ENCODE data around the gene BCKDHB.

DNA sequence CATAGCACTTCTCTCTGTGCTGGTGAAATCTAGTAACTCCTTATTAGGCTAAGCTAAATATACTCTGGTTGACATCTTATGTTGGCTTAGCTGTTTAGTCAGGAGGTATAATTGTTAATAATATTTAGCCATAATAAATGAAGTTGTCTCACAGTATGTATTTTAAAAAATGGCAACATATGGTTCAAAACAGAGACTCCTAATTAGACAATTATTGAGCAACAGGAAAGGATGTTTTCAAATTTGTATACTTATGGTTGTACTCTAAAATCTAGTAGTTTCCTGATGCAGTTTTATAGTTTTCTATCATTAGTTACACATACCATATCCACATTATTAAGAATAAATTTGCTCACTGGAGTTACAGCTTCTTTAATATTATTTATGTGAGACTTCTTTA, 150.2 kb downstream of the BCKDHB start:
- TF ChIP-seq, protein P1, sequence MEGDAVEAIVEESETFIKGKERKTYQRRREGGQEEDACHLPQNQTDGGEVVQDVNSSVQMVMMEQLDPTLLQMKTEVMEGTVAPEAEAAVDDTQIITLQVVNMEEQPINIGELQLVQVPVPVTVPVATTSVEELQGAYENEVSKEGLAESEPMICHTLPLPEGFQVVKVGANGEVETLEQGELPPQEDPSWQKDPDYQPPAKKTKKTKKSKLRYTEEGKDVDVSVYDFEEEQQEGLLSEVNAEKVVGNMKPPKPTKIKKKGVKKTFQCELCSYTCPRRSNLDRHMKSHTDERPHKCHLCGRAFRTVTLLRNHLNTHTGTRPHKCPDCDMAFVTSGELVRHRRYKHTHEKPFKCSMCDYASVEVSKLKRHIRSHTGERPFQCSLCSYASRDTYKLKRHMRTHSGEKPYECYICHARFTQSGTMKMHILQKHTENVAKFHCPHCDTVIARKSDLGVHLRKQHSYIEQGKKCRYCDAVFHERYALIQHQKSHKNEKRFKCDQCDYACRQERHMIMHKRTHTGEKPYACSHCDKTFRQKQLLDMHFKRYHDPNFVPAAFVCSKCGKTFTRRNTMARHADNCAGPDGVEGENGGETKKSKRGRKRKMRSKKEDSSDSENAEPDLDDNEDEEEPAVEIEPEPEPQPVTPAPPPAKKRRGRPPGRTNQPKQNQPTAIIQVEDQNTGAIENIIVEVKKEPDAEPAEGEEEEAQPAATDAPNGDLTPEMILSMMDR (IDR thresholded peaks at IDR 0.05): no peak
- TF ChIP-seq POLR2A (IDR thresholded peaks at IDR 0.05): no peak
